Immature natural killer cell (primary cell): Measurements from ENCODE around the gene PDLIM4. TPM values are rescaled to one million over a fixed set of nuclear protein-coding genes. Genes with fewer than 3 reads are reported as not detected.

Experiments used
- DNase-seq, 3 donors: peaks; one replicate each; pipeline ENCODE4 v3.0.0; 2022; ENCODE audit warnings: mixed read lengths in 1 of 3
- H3K27ac Mint-ChIP-seq, 6 donors: one replicate each; pipeline ENCODE4 v1.8.0; 2020; ENCODE audit warnings: mixed read lengths in 6 of 6, mild to moderate bottlenecking in 5 of 6, inconsistent platforms in 4 of 6, moderate library complexity in 3 of 6
- H3K27me3 Mint-ChIP-seq, 3 donors: one replicate each; pipeline ENCODE4 v1.8.0; 2020 to 2021; ENCODE audit warnings: low read depth in 3 of 3, mild to moderate bottlenecking in 3 of 3, mixed read lengths in 3 of 3, moderate library complexity in 3 of 3, inconsistent platforms in 1 of 3
- H3K36me3 Mint-ChIP-seq, 3 donors: one replicate each; pipeline ENCODE4 v1.8.0; 2020; ENCODE audit warnings: mixed read lengths in 3 of 3, inconsistent platforms in 2 of 3, mild to moderate bottlenecking in 2 of 3
- H3K4me1 Mint-ChIP-seq, 2 donors: one replicate each; pipeline ENCODE4 v1.8.0; 2020; ENCODE audit warnings: inconsistent platforms in 2 of 2, mild to moderate bottlenecking in 2 of 2, mixed read lengths in 2 of 2, moderate library complexity in 1 of 2
- H3K4me3 Mint-ChIP-seq, 5 donors: one replicate each; pipeline ENCODE4 v1.8.0; 2020; ENCODE audit warnings: mild to moderate bottlenecking in 5 of 5, mixed read lengths in 5 of 5, inconsistent platforms in 3 of 5, moderate library complexity in 3 of 5
- H3K9me3 Mint-ChIP-seq, 6 donors: one replicate each; pipeline ENCODE4 v1.8.0; 2020; ENCODE audit warnings: mild to moderate bottlenecking in 6 of 6, mixed read lengths in 6 of 6, inconsistent platforms in 4 of 6, moderate library complexity in 3 of 6
- polyA plus RNA-seq, 3 donors: library from polyadenylated mRNA; unstranded; fragments of 300-500 nt; fragmentation: Illumina TruSeq; gene quantifications; one replicate each; pipeline ENCODE4 v1.2.3, GENCODE V29; 2021

Gene PDLIM4
- polyA plus RNA-seq, 3 donors from 2014 or later, result not detected

- Mint-ChIP-seq H3K9me3 (peaks cover 4 to 11% (median 8%) of the 10 kb centered on the region in 6 donors), H3K36me3 (peaks cover 3 to 9% (median 3%) of the 10 kb centered on the region in 3 donors), H3K27me3 (peaks cover 0 to 12% (median 8%) of the 10 kb centered on the region in 3 donors), H3K27ac (no peak overlapping the region), H3K4me3 (no peak overlapping the region), H3K4me1 (no peaks in the 10 kb centered on the region)
- no peak for DNase-seq
Measured at GRCh38 chr5:132251220-132251725, 6.2 kb upstream of the PDLIM4 start.

DNA sequence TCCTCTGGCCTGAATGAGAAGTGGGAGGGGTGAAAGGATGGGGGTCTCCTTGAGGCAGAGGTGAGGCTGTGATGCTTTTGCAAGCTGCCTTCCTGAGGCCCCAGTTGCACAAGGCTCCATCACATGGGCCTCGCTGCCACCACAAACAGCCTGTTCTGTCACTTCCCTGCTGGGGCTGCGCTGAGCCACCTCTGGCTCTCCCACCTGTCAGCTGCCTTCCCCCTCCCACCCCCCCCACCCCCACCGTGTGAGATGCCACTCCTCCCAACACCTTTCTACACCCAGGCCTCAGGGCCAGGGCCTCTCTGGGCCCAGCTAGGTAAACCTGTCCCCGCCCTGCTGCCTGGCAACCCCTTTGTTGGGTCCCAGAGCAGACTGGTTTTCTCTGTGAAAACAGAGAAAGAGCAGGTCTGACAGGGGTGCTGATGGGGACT, 4.5 kb upstream of the PDLIM4 start:
- Mint-ChIP-seq H3K36me3 (peaks cover 0 to 4% (median 0%) of the 10 kb centered on the region in 3 donors), H3K9me3 (peaks cover 0 to 1% (median 0%) of the 10 kb centered on the region in 6 donors), H3K27me3 (peaks cover 0 to 11% (median 6%) of the 10 kb centered on the region in 3 donors), H3K27ac (no peak overlapping the region), H3K4me1 (no peaks in the 10 kb centered on the region), H3K4me3 (no peak overlapping the region)
- DNase-seq, result no peak

DNA sequence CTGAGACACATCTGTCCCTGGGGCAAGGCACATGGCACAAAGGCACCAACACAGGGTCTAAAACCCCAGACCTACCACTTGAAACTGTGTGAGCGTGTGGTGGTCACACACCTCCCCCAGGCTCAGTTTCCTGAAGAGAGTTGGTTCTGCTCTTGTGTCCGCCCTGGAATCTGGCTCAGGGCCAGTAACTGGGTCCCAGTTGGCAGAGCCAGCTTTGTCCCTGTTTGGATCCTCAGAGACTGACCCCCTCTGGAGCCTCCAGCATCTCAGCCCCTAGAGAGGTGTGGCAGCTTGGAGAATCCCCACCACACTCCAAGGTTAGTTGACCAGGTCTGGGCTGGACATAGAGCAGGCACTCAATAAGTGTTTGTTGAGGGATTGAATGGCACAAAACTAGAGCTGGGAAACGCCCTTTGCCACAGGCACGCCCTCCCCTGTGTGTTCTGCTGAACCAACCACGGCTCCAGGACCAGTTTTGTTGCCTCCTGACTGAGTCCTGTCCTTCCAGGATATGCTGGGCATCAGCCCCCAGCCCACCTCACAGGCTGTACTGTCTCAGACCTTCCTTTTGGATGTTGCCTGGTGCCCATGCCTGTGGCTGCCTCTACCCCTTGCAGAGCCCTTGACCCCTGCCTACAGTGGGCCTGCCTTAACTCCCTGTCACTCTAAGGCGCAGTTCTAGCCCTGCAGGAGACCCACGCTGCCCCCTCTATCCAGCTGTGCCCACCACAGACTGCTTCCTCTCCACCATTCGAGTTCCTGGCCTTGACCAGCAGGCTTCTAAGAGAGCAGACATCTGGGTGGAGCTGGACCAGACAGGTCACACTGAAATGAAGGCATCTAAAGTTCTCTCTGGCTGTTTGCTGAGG, 3.8 kb upstream of the PDLIM4 start:
- Mint-ChIP-seq H3K4me1 (no peaks in the 10 kb centered on the region), H3K9me3 (peaks cover 0 to 1% (median 0%) of the 10 kb centered on the region in 6 donors), H3K4me3 (no peak overlapping the region), H3K36me3 (peaks cover 0 to 4% (median 0%) of the 10 kb centered on the region in 3 donors), H3K27me3 (peaks cover 0 to 11% (median 6%) of the 10 kb centered on the region in 3 donors), H3K27ac (peak overlapping the region in 1 of 6 donors; percentile 32)
- no peak for DNase-seq

- Mint-ChIP-seq H3K4me3 (no peak overlapping the region), H3K9me3 (peaks cover 0 to 1% (median 0%) of the 10 kb centered on the region in 6 donors), H3K27ac (no peak overlapping the region), H3K36me3 (peaks cover 0 to 4% (median 0%) of the 10 kb centered on the region in 3 donors), H3K27me3 (peaks cover 0 to 14% (median 6%) of the 10 kb centered on the region in 3 donors), H3K4me1 (no peaks in the 10 kb centered on the region)
- DNase-seq, result no peak
Measured at GRCh38 chr5:132254321-132254977, 3.0 kb upstream of the PDLIM4 start.

DNA sequence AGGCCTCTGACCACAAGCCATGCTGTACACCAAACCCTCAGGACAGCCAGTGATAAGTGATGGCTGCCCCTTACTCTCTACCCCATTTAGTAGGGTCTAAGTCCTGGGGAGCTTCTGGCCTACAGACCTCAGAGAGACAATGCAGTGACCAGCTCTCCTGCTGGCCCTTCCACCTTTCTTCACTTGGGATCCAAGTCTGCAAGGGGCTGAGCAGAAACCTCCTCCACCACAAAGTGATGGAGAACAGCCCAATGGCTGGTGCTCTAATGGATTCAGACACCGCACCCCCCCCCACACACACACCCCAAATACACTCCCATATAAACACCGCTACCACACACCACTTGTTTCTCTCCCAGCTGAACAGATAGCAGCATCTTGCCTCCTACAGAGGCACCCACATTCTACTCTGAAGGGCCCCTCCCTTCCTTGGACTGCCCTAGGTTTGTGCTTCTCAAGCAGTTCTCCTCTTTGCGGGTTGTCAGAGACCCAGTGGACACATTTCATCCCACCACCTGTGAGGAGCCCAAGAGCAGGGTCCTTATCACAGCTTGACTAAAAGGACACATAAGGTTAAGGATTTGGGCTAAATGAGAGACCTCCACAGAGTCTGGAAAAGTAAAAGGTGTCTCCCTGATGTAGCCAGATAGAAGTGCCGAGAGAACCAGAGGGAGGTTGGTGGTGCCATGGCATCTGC, 1.3 kb upstream of the PDLIM4 start:
- peaks cover 0 to 14% (median 6%) of the 10 kb centered on the region in 3 donors for H3K27me3 Mint-ChIP-seq
- no peak for DNase-seq
- peak overlapping the region in 3 of 5 donors; percentile 22 to 70 (median 45) for H3K4me3 Mint-ChIP-seq
- no peaks in the 10 kb centered on the region for H3K4me1 Mint-ChIP-seq
- H3K9me3 Mint-ChIP-seq, result no peaks in the 10 kb centered on the region
- H3K36me3 Mint-ChIP-seq, result peaks cover 0 to 8% (median 0%) of the 10 kb centered on the region in 3 donors
- H3K27ac Mint-ChIP-seq, result no peak overlapping the region

DNA sequence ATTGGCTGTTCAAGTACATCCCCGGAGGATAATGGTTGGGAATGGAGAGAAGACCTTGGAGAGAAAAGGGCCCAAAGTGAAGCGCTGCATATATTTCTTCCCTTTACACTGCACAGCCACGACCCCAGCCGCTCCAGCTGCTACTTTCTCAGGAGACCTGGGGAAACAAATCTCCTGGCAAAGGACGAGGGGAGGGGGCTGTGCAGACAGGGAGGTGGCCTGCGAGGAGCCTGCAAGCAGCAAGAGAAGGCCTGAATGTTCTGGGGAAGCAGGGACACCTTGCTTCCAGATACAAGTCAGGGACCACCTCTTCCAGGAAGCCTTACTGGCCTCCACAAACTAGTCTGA, 739 bp upstream of the PDLIM4 start:
- Mint-ChIP-seq H3K27me3 (peaks cover 0 to 14% (median 6%) of the 10 kb centered on the region in 3 donors), H3K4me1 (no peaks in the 10 kb centered on the region), H3K9me3 (no peaks in the 10 kb centered on the region), H3K27ac (no peak overlapping the region), H3K36me3 (peaks cover 0 to 8% (median 0%) of the 10 kb centered on the region in 3 donors), H3K4me3 (peak overlapping the region in 2 of 5 donors; percentile 22 to 70)
- DNase-seq, result no peak

DNA sequence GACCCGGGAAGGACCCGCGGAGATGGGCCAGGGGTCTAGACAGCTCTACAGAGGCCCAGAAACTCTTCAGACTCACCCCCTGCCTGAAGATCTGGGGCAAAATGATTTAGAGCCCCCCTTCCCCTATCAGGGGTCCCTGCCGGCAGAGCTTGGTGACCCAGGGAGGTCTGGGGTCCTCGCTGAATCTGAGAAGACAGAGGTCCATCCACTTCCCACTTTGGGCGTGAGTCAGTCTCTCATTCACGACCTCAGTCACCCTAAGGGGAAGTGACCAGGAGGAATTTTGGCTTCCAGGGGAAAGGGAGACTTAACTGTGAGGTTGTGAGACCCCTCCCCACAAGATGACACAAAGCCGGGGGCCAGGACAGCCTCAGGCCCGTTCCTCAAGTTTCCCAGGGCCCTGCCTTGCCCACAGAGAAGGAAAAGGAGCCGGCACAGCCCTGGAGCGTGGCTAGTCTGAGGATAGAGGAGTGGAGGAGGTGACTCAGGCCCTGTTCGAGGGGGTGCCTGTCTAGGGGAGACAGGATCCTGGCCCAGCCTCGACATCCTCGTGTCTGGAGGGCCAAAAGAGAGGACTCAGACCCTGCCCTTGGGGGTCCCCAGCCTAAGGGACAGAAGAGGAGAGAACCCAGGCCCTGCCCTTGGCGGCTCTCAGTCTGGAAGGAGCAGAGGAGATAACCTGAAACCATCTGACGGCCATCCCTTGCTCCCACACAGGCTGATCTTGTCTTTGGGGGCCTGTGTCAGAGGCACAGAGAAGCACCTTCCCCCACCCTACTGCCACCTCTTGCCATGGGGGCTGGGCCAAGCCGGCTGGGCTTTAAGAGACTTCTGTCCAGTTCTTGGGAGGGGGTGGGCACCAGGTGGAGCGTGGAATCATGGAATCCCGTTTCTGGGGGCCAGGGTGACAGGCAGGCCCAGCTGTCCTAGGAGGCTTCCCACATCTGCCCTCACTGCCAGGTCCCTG, 889 bp downstream of the PDLIM4 start:
- Mint-ChIP-seq H3K27me3 (peaks cover 0 to 14% (median 6%) of the 10 kb centered on the region in 3 donors), H3K9me3 (no peaks in the 10 kb centered on the region), H3K27ac (no peak overlapping the region), H3K36me3 (peaks cover 0 to 8% (median 0%) of the 10 kb centered on the region in 3 donors), H3K4me3 (no peak overlapping the region), H3K4me1 (no peaks in the 10 kb centered on the region)
- no peak for DNase-seq

DNA sequence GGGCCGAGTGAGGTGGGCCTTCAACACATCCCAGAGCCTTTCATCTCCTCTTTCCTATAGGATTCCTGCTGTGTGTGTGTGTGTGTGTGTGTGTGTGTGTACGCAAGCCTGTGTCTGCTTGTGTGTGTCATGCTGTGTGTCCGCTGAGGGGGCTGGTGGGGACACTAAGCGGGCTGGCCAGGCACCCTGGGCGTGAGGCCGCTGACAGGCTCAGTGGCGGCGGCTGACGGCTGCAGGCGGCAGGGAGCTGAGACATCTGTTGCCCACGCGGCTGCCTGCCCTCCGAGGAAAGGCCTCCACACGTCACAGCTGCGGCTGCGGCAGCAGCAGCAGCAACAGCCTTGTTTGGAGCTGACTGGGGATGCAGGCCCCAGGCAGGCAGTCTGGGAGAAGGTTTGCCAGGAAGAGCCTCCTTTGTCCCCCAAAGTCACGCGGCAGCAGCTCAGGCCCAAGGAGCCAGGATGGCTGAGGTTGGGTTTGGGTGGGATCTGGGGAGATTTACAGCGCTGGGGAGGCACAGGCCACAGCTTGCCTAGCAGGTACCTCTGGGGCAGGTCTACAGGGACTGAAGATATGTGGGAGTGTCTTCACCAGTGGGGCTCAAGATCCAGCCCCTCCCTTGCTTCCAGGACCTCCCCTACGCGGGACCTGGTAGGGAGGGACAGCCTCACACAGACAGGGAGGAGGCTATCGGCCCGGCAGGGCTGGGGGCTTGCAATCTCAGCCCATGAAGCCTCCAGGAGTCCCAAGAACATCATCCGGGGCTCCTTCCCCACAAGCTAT, 1.8 kb downstream of the PDLIM4 start:
- H3K27me3 Mint-ChIP-seq, result peaks cover 0 to 14% (median 6%) of the 10 kb centered on the region in 3 donors
- no peak overlapping the region for H3K4me3 Mint-ChIP-seq
- H3K27ac Mint-ChIP-seq, result no peak overlapping the region
- H3K36me3 Mint-ChIP-seq, result peaks cover 0 to 8% (median 0%) of the 10 kb centered on the region in 3 donors
- no peak for DNase-seq
- H3K9me3 Mint-ChIP-seq, result no peaks in the 10 kb centered on the region
- no peaks in the 10 kb centered on the region for H3K4me1 Mint-ChIP-seq

DNA sequence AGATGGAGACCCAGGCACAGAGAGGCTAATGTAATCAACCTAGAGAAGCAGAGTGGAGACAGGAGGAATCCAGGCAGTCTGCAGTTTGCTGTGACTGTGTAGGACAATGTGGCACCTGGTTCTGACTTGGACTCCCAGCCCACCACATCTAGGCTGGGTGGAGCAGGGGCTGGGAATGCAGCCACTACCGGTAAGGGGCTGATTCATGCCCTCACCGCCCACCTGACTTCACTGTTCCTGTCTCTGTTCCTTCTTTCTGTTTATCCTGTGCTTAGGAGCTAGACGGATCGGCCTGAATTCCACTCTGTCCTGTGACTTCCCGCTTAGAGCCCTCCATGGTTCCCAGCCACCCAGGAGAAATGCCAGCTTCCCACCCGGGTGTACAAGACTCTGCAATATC, 2.6 kb downstream of the PDLIM4 start:
- Mint-ChIP-seq H3K36me3 (peaks cover 0 to 8% (median 0%) of the 10 kb centered on the region in 3 donors), H3K27me3 (peaks cover 0 to 11% (median 6%) of the 10 kb centered on the region in 3 donors), H3K9me3 (no peaks in the 10 kb centered on the region), H3K4me1 (no peaks in the 10 kb centered on the region), H3K4me3 (no peak overlapping the region), H3K27ac (no peak overlapping the region)
- no peak for DNase-seq

GRCh38 chr5:132260714-132261551, 3.4 kb downstream of the PDLIM4 start:
- H3K9me3 Mint-ChIP-seq, result no peaks in the 10 kb centered on the region
- DNase-seq, result no peak

More at GRCh38 chr5:132260714-132261551, 3.4 kb downstream of the PDLIM4 start:
- H3K4me1 Mint-ChIP-seq, result no peaks in the 10 kb centered on the region
- H3K4me3 Mint-ChIP-seq, result no peak overlapping the region
- peaks cover 0 to 8% (median 6%) of the 10 kb centered on the region in 3 donors for H3K27me3 Mint-ChIP-seq
- H3K27ac Mint-ChIP-seq, result no peak overlapping the region
- peaks cover 0 to 8% (median 0%) of the 10 kb centered on the region in 3 donors for H3K36me3 Mint-ChIP-seq
